Measurements from ENCODE around the gene STAG1.
"Not testable (repeated sequence)": the region's sequence is repeated elsewhere in the genome, so short reads cannot be mapped to it uniquely, and the experiment has no call there.

Gene STAG1

GRCh38 chr3:136716629-136717028 is 35.5 kb downstream of the STAG1 start:
- no peak for TF ChIP-seq CTCF (IDR thresholded peaks at IDR 0.05)
- DNase-seq, result no peak

GRCh38 chr3:136714020-136714419 is 38.2 kb downstream of the STAG1 start:
- peaks cover 64% of the 10 kb centered on the region for H3K36me3 Mint-ChIP-seq (ENCODE audit: low read depth)
- TF ChIP-seq CTCF (IDR thresholded peaks at IDR 0.05), result no peak

More at GRCh38 chr3:136716629-136717028, 35.5 kb downstream of the STAG1 start:
- H3K27ac Mint-ChIP-seq, result no peak overlapping the region
- H3K36me3 Mint-ChIP-seq (ENCODE audit: low read depth), result peaks cover 71% of the 10 kb centered on the region
- no peak overlapping the region for H3K4me3 Mint-ChIP-seq
- H3K4me1 Mint-ChIP-seq, result no peaks in the 10 kb centered on the region
- no peaks in the 10 kb centered on the region for H3K27me3 Mint-ChIP-seq (ENCODE audit: low read depth, poor library complexity)
- peaks cover 18% of the 10 kb centered on the region for H3K9me3 Mint-ChIP-seq

DNA sequence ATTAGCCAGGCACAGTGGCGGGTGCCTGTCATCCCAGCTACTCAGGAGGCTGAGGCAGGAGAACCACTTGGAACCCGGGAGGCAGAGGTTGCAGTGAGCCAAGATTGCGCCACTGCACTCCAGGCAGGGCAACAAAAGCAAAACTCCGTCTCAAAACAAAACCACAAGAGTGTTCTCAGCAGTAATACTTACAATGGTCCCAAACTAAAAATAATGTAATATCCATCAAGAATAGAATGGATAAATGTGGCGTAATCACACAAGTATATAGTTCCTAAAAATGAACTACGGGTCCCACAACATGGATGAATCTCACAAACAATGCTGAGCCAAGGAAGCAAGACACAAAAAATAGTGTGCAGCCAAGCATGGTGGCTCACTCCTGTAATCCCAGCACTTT is 39.2 kb downstream of the STAG1 start:
- no peaks in the 10 kb centered on the region for H3K4me1 Mint-ChIP-seq
- peak overlapping the region; percentile 71 for H3K27ac Mint-ChIP-seq
- H3K4me3 Mint-ChIP-seq, result no peak overlapping the region
- TF ChIP-seq CTCF (IDR thresholded peaks at IDR 0.05), result no peak
- DNase-seq, result no peak
- H3K27me3 Mint-ChIP-seq (ENCODE audit: low read depth, poor library complexity), result no peaks in the 10 kb centered on the region
- H3K36me3 Mint-ChIP-seq (ENCODE audit: low read depth), result peaks cover 58% of the 10 kb centered on the region
- H3K9me3 Mint-ChIP-seq, result no peaks in the 10 kb centered on the region

More at GRCh38 chr3:136714020-136714419, 38.2 kb downstream of the STAG1 start:
- Mint-ChIP-seq H3K4me1 (no peaks in the 10 kb centered on the region), H3K27ac (no peak overlapping the region), H3K4me3 (no peak overlapping the region), H3K27me3 (ENCODE audit: low read depth, poor library complexity) (no peaks in the 10 kb centered on the region), H3K9me3 (no peaks in the 10 kb centered on the region)
- no peak for DNase-seq

- H3K4me1 Mint-ChIP-seq; H3K27me3 Mint-ChIP-seq (ENCODE audit: low read depth, poor library complexity); DNase-seq; H3K27ac Mint-ChIP-seq; H3K4me3 Mint-ChIP-seq; H3K9me3 Mint-ChIP-seq: not testable (repeated sequence)
- H3K36me3 Mint-ChIP-seq (ENCODE audit: low read depth), result peaks cover 62% of the 10 kb centered on the region
Observed at GRCh38 chr3:136711888-136712287, 40.3 kb downstream of the STAG1 start.

- Mint-ChIP-seq H3K27me3 (ENCODE audit: low read depth, poor library complexity) (no peaks in the 10 kb centered on the region), H3K9me3 (peaks cover 9% of the 10 kb centered on the region), H3K36me3 (ENCODE audit: low read depth) (peaks cover 65% of the 10 kb centered on the region), H3K4me1 (no peaks in the 10 kb centered on the region), H3K27ac (no peak overlapping the region), H3K4me3 (no peak overlapping the region)
- TF ChIP-seq CTCF (IDR thresholded peaks at IDR 0.05), result no peak
- DNase-seq, result no peak
Observed at GRCh38 chr3:136711277-136711676, 40.9 kb downstream of the STAG1 start.

DNA sequence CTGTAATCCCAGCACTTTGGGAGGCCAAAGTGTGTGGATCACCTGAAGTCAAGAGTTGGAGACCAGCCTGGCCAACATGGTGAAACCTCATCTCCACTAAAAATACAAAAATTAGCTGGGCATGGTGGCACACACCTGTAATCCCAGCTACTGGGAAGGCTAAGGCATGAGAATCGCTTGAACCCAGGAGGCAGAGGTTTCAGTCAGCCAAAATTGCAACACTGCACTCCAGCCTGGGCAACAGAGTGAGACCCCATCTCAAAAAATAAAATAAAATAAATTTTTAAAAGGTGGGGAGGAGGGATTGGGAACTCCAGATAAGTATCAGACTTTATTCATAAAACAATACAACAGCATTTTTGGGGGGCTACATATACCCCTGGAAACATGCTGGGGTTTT is 42.4 kb downstream of the STAG1 start:
- not testable (repeated sequence) for H3K4me1 Mint-ChIP-seq; H3K27ac Mint-ChIP-seq; H3K4me3 Mint-ChIP-seq; DNase-seq; H3K27me3 Mint-ChIP-seq (ENCODE audit: low read depth, poor library complexity)
- Mint-ChIP-seq H3K36me3 (ENCODE audit: low read depth) (peaks cover 79% of the 10 kb centered on the region), H3K9me3 (peaks cover 16% of the 10 kb centered on the region)

- no peak for TF ChIP-seq CTCF (IDR thresholded peaks at IDR 0.05)
- Mint-ChIP-seq H3K27me3 (ENCODE audit: low read depth, poor library complexity) (no peaks in the 10 kb centered on the region), H3K4me3 (no peak overlapping the region), H3K27ac (no peak overlapping the region), H3K9me3 (peaks cover 16% of the 10 kb centered on the region), H3K36me3 (ENCODE audit: low read depth) (peaks cover 79% of the 10 kb centered on the region), H3K4me1 (peaks cover 10% of the 10 kb centered on the region)
- no peak for DNase-seq
Observed at GRCh38 chr3:136708333-136708985, 43.7 kb downstream of the STAG1 start.
